M059J (cell line): ENCODE results near the gene TUBB8B. TPM values are rescaled to one million over a fixed set of nuclear protein-coding genes. Genes with fewer than 3 reads are reported as not detected.
"Not testable (repeated sequence)": the region's sequence is repeated elsewhere in the genome, so short reads cannot be mapped to it uniquely, and the experiment has no call there.

Experiments used
- DNase-seq: peaks from one replicate; pipeline ENCODE4 v3.0.0-alpha.2; 2012; ENCODE audit warnings: low read depth
- total RNA-seq: library from RNA; depleted of rRNA; stranded (reverse); fragments of >200 nt; shearing (Covaris generic); gene quantifications from 2 replicates; pipeline ENCODE4 v1.2.3, GENCODE V29; 2014; rRNA removed

Gene TUBB8B
- total RNA-seq, 1 experiment from 2014 or later, result not detected

DNA sequence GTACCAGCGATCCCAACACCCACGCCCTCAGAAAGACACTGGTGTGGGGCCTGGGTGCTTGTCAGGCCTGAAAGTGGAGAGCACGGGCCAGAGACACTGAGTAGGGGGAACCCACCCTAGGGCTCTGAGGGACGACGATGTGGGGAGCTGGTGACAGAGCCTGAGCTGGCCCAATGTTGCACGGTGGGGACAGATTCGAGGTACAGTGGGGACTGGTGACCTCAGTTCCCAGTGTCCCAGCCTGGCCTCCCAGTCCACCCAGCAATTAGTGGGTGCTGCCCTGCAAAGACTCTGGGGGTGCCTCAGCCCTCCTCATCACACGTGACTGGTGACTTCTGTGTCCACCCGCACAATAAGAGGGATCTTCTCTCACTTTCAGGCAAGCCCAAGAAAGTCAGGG is 36.6 kb downstream of the TUBB8B start:
- DNase-seq, result not testable (repeated sequence)

DNA sequence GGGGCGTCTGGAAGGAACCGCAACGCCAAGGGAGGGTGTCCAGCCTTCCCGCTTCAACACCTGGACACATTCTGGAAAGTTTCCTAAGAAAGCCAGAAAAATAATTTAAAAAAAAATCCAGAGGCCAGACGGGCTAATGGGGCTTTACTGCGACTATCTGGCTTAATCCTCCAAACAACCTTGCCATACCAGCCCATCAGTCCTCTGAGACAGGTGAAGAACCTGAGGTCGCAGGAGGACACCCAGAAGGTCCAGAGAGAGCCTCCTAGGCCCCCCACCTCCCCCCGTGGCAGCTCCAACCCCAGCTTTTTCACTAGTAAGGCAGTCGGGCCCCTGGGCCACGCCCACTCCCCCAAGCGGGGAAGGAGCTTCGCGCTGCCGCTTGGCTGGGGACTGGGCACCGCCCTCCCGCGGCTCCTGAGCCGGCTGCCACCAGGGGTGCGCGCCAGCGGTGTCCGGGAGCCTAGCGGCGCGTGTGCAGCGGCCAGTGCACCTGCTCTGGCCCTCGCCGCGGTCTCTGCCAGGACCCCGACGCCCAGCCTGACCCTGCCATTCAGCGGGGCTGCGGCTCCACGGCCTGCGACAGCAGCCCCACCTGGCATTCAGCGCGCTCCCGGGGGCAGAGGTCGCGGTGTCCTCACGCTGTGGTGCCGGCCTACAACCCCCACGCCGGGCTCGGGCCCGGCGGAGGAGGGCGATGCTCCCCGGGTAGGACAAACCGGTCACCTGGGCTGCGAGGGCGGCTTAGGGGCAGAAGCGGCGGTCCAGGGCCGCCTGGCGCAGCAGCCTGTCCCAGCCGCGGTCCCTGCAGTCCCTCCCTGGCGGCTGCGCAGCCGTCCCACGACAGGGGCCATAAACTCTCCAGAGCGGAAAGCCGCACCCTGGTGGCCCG is 37.8 kb downstream of the TUBB8B start:
- DNase-seq, result not testable (repeated sequence)

DNA sequence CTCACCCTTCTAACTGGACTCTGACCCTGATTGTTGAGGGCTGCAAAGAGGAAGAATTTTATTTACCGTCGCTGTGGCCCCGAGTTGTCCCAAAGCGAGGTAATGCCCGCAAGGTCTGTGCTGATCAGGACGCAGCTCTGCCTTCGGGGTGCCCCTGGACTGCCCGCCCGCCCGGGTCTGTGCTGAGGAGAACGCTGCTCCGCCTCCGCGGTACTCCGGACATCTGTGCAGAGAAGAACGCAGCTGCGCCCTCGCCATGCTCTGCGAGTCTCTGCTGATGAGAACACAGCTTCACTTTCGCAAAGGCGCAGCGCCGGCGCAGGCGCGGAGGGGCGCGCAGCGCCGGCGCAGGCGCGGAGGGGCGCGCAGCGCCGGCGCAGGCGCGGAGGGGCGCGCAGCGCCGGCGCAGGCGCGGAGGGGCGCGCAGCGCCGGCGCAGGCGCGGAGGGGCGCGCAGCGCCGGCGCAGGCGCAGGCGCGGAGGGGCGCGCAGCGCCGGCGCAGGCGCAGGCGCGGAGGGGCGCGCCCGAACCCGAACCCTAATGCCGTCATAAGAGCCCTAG is 38.7 kb downstream of the TUBB8B start:
- DNase-seq, result not testable (repeated sequence)

DNA sequence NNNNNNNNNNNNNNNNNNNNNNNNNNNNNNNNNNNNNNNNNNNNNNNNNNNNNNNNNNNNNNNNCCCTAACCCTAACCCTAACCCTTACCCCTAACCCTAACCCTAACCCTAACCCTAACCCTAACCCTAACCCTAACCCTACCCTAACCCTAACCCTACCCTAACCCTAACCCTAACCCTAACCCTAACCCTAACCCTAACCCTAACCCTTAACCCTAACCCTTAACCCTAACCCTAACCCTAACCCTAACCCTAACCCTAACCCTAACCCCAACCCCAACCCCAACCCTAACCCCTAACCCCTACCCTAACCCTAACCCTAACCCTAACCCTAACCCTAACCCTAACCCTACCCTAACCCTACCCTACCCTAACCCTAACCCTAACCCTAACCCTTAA is 39.5 kb downstream of the TUBB8B start:
- DNase-seq, result peak; percentile 0

Other genes with a start within 250 kb of the TUBB8B start
- 9.9 and 42.3 TPM in 2 replicates for gene USP14, start 108.9 kb upstream of the TUBB8B start, total RNA-seq
- 31.8 and 38.9 TPM in 2 replicates for gene THOC1, start 218.4 kb upstream of the TUBB8B start, total RNA-seq